ENCODE results near the gene SAMD1. TPM values are rescaled to one million over a fixed set of nuclear protein-coding genes. Genes with fewer than 3 reads are reported as not detected.
A peak's percentile ranks its signal among the peaks of the same experiment; 100 is the strongest.
"Not testable (repeated sequence)": the region's sequence is repeated elsewhere in the genome, so short reads cannot be mapped to it uniquely, and the experiment has no call there.

Gene SAMD1
- total and polyA plus RNA-seq, 3 donors from 2014 or later, result 34.0 to 72.9 (median 50.6) TPM

DNA sequence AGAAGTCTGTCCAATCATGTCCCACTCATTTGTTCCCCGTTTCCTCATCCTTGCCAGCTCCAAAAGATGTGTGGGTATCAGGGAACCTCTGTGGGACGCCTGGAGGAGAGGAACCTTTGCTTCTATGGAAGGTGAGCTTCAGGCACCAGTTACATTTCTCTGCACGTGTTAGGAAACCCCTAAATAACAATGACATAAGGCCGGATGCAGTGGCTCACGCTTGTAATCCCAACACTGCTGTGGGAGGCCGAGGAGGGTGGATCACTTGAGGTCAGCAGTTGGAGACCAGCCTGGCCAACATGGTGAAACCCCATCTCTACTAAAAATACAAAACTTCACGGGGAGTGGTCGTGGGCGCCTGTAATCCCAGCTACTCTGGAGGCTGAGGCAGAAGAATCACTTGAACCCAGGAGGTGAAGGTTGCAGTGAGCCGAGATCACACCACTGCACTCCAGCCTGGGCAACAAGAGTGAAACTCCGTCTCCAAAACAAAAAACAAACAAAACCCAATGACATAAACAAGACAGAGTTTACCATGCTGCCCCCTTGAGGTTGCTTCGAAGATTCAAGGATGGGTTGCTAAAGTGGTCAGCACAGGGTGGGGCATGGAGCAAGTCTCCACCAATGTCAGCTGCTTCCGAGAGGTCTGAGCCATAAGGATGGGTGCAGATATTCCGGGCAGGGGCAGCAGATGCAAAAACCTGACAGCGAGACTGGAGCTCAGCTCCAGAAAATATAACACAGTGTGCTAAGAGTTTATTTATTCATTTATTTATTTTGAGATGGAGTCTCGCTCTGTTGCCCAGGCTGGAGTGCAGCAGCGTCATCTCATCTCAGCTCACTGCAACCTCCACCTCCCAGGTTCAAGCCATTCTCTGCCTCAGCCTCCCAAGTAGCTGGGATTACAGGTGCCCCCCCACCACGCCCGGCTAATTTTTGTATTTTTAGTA, 47.6 kb downstream of the SAMD1 start:
- intact Hi-C loops (cut with DNase I; ENCODE audit: low total_unique reads); H3K4me3 ChIP-seq; H3K27me3 ChIP-seq; H3K36me3 ChIP-seq (ENCODE audit: low read depth, missing control alignments); H3K4me1 ChIP-seq; H3K9me3 ChIP-seq: not testable (repeated sequence)
- WGBS, 2 donors, result 54 to 65% methylated on average over 19 of the region's 19 CpGs
- TF ChIP-seq, protein P1, sequence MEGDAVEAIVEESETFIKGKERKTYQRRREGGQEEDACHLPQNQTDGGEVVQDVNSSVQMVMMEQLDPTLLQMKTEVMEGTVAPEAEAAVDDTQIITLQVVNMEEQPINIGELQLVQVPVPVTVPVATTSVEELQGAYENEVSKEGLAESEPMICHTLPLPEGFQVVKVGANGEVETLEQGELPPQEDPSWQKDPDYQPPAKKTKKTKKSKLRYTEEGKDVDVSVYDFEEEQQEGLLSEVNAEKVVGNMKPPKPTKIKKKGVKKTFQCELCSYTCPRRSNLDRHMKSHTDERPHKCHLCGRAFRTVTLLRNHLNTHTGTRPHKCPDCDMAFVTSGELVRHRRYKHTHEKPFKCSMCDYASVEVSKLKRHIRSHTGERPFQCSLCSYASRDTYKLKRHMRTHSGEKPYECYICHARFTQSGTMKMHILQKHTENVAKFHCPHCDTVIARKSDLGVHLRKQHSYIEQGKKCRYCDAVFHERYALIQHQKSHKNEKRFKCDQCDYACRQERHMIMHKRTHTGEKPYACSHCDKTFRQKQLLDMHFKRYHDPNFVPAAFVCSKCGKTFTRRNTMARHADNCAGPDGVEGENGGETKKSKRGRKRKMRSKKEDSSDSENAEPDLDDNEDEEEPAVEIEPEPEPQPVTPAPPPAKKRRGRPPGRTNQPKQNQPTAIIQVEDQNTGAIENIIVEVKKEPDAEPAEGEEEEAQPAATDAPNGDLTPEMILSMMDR (IDR thresholded peaks at IDR 0.05), result peak; percentile 41 to 56 (median 55)
- DNase-seq, result peak; percentile 68
- peak overlapping the region in 1 of 2 donors; percentile 41 for H3K27ac ChIP-seq

DNA sequence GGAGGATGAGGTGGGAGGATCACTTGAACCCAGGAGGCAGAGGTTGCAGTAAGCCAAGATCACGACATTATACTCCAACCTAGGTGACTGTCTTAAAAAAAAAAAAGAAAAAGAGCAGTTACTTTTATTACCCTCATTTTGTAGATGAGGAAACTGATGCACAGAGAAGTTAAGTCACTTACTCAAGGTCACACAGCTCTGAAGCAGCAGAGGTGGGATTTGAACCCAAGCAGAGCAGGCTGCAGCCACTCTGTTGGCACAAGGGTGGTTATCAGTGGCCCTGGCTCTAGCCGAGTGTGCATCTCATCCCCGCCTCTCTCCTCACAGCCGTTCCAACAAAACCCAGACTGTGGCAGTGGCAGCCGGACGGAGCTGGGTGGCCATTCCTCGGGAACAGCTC, 51.4 kb downstream of the SAMD1 start:
- intact Hi-C loops (cut with DNase I; ENCODE audit: low total_unique reads), result no loop called here
- Histone ChIP-seq H3K4me1 (peaks cover 4% of the 10 kb centered on the region), H3K9me3 (no peaks in the 10 kb centered on the region), H3K4me3 (no peak overlapping the region), H3K27ac (no peak overlapping the region), H3K27me3 (no peaks in the 10 kb centered on the region), H3K36me3 (ENCODE audit: low read depth, missing control alignments) (no peaks in the 10 kb centered on the region)
- no peak for DNase-seq
- 86 to 88% methylated on average over 7 of the region's 7 CpGs for WGBS, 2 donors
- TF ChIP-seq, protein P1 (IDR thresholded peaks at IDR 0.05), result no peak
- TF ChIP-seq POLR2A (IDR thresholded peaks at IDR 0.05), result no peak

Other genes with a start within 250 kb of the SAMD1 start
- 10 to 100 TPM; 14.5 to 18.6 TPM for gene NANOS3, start 213.6 kb downstream of the SAMD1 start, total RNA-seq
- gene NANOS3, start 213.6 kb downstream of the SAMD1 start, polyA plus RNA-seq (ENCODE audit: insufficient read depth, low read depth, low replicate concordance), result 9.3 TPM
- 10 to 100 TPM; 26.3 to 48.9 TPM for gene BRME1, start 184.6 kb downstream of the SAMD1 start, total RNA-seq
- gene BRME1, start 184.6 kb downstream of the SAMD1 start, polyA plus RNA-seq (ENCODE audit: insufficient read depth, low read depth, low replicate concordance), result 17.8 TPM
- gene CC2D1A, start 184.6 kb downstream of the SAMD1 start, total RNA-seq, result 10 to 100 TPM; 56.6 to 62.7 TPM
- gene CC2D1A, start 184.6 kb downstream of the SAMD1 start, polyA plus RNA-seq (ENCODE audit: insufficient read depth, low read depth, low replicate concordance), result 31.0 TPM
- gene PODNL1, start 152.3 kb downstream of the SAMD1 start, total RNA-seq, result 10 to 100 TPM; 12.6 to 14.6 TPM
- 5.8 TPM for gene PODNL1, start 152.3 kb downstream of the SAMD1 start, polyA plus RNA-seq (ENCODE audit: insufficient read depth, low read depth, low replicate concordance)
- gene DCAF15, start 138.2 kb downstream of the SAMD1 start, total RNA-seq, result 10 to 100 TPM; 79.3 to 82.6 TPM
- gene DCAF15, start 138.2 kb downstream of the SAMD1 start, polyA plus RNA-seq (ENCODE audit: insufficient read depth, low read depth, low replicate concordance), result 151 TPM
- 10 to 100 TPM; 18.3 to 24.2 TPM for gene RFX1, start 84.4 kb downstream of the SAMD1 start, total RNA-seq
- 40.9 TPM for gene RFX1, start 84.4 kb downstream of the SAMD1 start, polyA plus RNA-seq (ENCODE audit: insufficient read depth, low read depth, low replicate concordance)
- gene RLN3, start 62.6 kb downstream of the SAMD1 start, total RNA-seq, result not detected
- gene RLN3, start 62.6 kb downstream of the SAMD1 start, polyA plus RNA-seq (ENCODE audit: insufficient read depth, low read depth, low replicate concordance), result 1.7 TPM
- 1 to 10 TPM; 3.5 to 4.9 TPM for gene IL27RA, start 59.0 kb downstream of the SAMD1 start, total RNA-seq
- gene IL27RA, start 59.0 kb downstream of the SAMD1 start, polyA plus RNA-seq (ENCODE audit: insufficient read depth, low read depth, low replicate concordance), result 5.2 TPM
- 10 to 100 TPM; 21.3 to 34.6 TPM for gene PALM3, start 28.7 kb downstream of the SAMD1 start, total RNA-seq
- gene PALM3, start 28.7 kb downstream of the SAMD1 start, polyA plus RNA-seq (ENCODE audit: insufficient read depth, low read depth, low replicate concordance), result 18.4 TPM
- gene MISP3, start 18.0 kb downstream of the SAMD1 start, total RNA-seq, result 1 to 10 TPM; 4.2 to 7.2 TPM
- gene MISP3, start 18.0 kb downstream of the SAMD1 start, polyA plus RNA-seq (ENCODE audit: insufficient read depth, low read depth, low replicate concordance), result 0.76 TPM
- gene C19orf67, start 5.0 kb downstream of the SAMD1 start, total RNA-seq, result 10 to 100 TPM in 1 of 2 donors, 1 to 10 TPM in 1; 5.0 to 12.7 TPM
- 12.6 TPM for gene C19orf67, start 5.0 kb downstream of the SAMD1 start, polyA plus RNA-seq (ENCODE audit: insufficient read depth, low read depth, low replicate concordance)
- 100 to 1,000 TPM; 114 to 116 TPM for gene PRKACA, start 27.0 kb upstream of the SAMD1 start, total RNA-seq
- 203 TPM for gene PRKACA, start 27.0 kb upstream of the SAMD1 start, polyA plus RNA-seq (ENCODE audit: insufficient read depth, low read depth, low replicate concordance)
- gene ASF1B, start 45.8 kb upstream of the SAMD1 start, total RNA-seq, result 10 to 100 TPM; 31.5 to 52.7 TPM
- gene ASF1B, start 45.8 kb upstream of the SAMD1 start, polyA plus RNA-seq (ENCODE audit: insufficient read depth, low read depth, low replicate concordance), result 55.2 TPM
- gene ADGRL1, start 115.4 kb upstream of the SAMD1 start, total RNA-seq, result 10 to 100 TPM; 45.0 to 57.2 TPM
- 23.8 TPM for gene ADGRL1, start 115.4 kb upstream of the SAMD1 start, polyA plus RNA-seq (ENCODE audit: insufficient read depth, low read depth, low replicate concordance)